ENCODE results near the gene CHEK2. TPM values are rescaled to one million over a fixed set of nuclear protein-coding genes. Genes with fewer than 3 reads are reported as not detected.
A peak's percentile ranks its signal among the peaks of the same experiment; 100 is the strongest.
"Not testable (repeated sequence)": the region's sequence is repeated elsewhere in the genome, so short reads cannot be mapped to it uniquely, and the experiment has no call there.

CHEK2 gene
- total RNA-seq, 1 donor from 2014 or later: 8.3 TPM

DNA sequence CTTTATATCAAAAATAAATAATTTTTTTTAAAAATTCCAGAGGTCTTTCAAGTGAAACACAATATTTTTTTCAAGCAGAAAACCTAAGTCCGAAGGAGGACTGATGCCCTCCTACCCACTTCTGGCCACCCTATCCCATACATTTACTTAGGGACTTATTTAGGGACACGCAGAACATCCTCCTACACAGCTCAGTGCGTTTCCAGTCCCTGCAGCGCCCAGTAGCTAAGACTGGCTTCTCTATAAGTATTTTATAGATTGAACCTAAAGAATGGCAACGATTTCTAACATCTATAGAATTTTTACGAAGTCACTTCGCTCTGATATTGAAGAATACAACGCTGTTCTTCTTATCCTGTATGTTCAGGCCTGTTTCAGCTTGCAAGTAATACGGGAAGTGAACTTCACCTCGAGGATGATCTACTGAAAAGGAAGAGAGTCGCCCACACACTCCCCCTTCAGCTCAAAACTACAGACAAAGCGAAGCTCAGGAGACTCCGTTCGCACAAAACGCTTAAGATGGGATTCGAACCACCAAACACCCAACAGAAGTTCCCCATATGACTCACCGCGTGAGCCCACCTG is 328 bp downstream of the CHEK2 start:
- DNase-seq (ENCODE audit: low spot score): no peak
- Mint-ChIP-seq H3K4me3 (ENCODE audit: unreplicated experiment) (peak overlapping the region; percentile 96), H3K36me3 (ENCODE audit: low read depth) (peaks cover 8% of the 10 kb centered on the region), H3K4me1 (ENCODE audit: low read depth) (peaks cover 24% of the 10 kb centered on the region), H3K27ac (ENCODE audit: unreplicated experiment) (peak overlapping the region; percentile 96), H3K27me3 (ENCODE audit: low read depth) (no peaks in the 10 kb centered on the region), H3K9me3 (ENCODE audit: low read depth) (no peaks in the 10 kb centered on the region)
- TF ChIP-seq, protein P1, sequence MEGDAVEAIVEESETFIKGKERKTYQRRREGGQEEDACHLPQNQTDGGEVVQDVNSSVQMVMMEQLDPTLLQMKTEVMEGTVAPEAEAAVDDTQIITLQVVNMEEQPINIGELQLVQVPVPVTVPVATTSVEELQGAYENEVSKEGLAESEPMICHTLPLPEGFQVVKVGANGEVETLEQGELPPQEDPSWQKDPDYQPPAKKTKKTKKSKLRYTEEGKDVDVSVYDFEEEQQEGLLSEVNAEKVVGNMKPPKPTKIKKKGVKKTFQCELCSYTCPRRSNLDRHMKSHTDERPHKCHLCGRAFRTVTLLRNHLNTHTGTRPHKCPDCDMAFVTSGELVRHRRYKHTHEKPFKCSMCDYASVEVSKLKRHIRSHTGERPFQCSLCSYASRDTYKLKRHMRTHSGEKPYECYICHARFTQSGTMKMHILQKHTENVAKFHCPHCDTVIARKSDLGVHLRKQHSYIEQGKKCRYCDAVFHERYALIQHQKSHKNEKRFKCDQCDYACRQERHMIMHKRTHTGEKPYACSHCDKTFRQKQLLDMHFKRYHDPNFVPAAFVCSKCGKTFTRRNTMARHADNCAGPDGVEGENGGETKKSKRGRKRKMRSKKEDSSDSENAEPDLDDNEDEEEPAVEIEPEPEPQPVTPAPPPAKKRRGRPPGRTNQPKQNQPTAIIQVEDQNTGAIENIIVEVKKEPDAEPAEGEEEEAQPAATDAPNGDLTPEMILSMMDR (IDR thresholded peaks at IDR 0.05): no peak

DNA sequence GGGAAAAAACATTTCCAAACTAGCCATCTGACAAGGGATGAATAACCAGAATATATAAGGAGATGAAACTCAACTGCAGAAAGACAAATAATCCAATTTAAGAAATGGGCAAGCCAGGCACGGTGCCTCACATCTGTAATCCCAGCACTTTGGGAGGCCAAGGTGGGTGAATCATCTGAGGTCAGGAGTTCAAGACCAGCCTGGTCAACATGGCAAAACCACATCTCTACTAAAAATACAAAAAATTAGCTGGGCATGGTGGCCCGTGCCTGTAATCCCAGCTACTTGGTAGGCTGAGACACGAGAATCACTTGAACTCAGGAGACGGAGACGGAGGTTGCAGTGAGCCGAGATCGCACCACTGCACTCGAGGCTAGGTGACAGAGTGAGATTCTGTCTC is 2.7 kb downstream of the CHEK2 start:
- H3K4me1 Mint-ChIP-seq (ENCODE audit: low read depth): peaks cover 24% of the 10 kb centered on the region
- not testable (repeated sequence) for H3K27me3 Mint-ChIP-seq (ENCODE audit: low read depth); H3K27ac Mint-ChIP-seq (ENCODE audit: unreplicated experiment); H3K4me3 Mint-ChIP-seq (ENCODE audit: unreplicated experiment); H3K9me3 Mint-ChIP-seq (ENCODE audit: low read depth); DNase-seq (ENCODE audit: low spot score); H3K36me3 Mint-ChIP-seq (ENCODE audit: low read depth)

DNA sequence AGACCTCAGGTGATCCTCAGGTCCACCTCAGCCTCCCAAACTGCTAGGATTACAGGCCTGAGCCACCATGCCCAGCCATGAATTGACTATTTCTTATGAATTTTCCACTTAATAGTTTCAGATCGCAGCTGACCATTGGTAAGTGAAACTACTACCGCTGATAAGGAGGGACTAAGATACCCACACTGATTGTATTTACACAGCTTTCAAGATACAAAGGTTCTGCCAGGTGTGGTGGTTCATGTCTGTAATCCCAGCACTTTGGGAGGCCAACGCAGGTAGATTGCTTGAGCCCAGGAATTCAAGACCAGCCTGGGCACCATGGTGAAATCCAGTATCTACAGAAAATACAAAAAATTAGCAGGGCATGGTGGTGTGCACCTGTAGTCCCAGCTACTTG is 3.9 kb downstream of the CHEK2 start:
- Mint-ChIP-seq H3K9me3 (ENCODE audit: low read depth) (no peaks in the 10 kb centered on the region), H3K36me3 (ENCODE audit: low read depth) (no peaks in the 10 kb centered on the region), H3K27ac (ENCODE audit: unreplicated experiment) (no peak overlapping the region), H3K4me1 (ENCODE audit: low read depth) (peaks cover 13% of the 10 kb centered on the region), H3K4me3 (ENCODE audit: unreplicated experiment) (no peak overlapping the region), H3K27me3 (ENCODE audit: low read depth) (no peaks in the 10 kb centered on the region)
- no peak for DNase-seq (ENCODE audit: low spot score)
- TF ChIP-seq, protein P1 (IDR thresholded peaks at IDR 0.05): no peak

DNA sequence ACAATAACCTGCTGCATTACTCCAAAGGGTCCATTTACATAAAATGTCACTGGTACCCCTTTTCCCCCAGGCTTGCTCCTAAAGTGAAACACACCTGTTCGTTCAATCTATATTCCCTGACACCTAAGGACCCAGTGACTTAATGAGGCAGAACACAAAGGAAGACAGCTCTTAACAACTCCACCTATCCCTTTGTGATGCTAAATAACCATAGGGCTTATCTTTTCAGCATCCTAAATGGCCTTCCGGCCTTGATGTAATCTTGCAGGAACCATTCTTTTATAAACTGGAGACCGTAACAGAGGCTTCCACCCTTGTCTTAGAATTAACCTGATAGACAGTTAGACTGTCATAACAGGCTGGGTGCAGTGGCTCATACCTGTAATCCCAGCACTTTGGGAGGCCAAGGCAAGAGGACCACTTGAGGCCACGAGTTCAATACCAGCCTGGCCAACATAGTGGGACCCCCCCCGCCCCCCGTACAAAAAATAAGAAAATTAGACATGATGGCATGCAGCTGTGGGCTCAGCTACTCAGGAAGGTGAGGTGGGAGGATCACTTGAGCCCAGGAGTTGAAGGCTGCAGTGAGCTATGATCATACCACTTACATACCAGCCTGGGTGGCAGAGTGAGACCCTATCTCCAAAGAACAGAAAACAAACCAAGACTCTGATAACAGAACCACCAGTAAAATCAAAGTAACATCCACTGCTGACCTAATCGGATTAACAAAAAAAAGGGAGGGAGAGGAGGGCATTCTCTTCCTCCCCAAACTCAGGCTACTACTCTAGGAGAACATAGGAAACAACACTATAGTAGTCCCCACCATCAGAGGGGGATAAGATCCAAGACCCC is 5.1 kb downstream of the CHEK2 start:
- TF ChIP-seq, protein P1 (IDR thresholded peaks at IDR 0.05): no peak
- no peaks in the 10 kb centered on the region for H3K9me3 Mint-ChIP-seq (ENCODE audit: low read depth)
- no peaks in the 10 kb centered on the region for H3K36me3 Mint-ChIP-seq (ENCODE audit: low read depth)
- H3K4me3 Mint-ChIP-seq (ENCODE audit: unreplicated experiment): no peak overlapping the region
- H3K27ac Mint-ChIP-seq (ENCODE audit: unreplicated experiment): no peak overlapping the region
- H3K4me1 Mint-ChIP-seq (ENCODE audit: low read depth): peaks cover 8% of the 10 kb centered on the region
- no peak for DNase-seq (ENCODE audit: low spot score)
- no peaks in the 10 kb centered on the region for H3K27me3 Mint-ChIP-seq (ENCODE audit: low read depth)

DNA sequence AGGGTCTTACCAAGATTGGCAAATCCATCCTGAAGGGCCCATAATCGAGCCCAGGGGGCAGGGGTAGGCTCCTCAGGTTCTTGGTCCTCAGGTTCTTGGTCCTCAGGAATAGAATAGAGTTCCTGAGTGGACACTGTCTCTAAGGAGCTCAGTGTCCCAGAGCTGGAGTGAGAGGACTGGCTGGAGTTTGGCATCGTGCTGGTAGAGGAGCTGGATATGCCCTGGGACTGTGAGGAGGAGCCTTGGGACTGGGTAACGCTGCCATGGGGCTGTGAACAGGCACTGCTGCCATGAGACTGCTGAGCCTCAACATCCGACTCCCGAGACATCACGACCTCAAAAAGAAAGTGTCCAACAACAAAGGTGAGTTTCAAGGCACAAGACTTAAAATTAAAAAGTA is 7.2 kb downstream of the CHEK2 start:
- no peaks in the 10 kb centered on the region for H3K36me3 Mint-ChIP-seq (ENCODE audit: low read depth)
- TF ChIP-seq, protein P1 (IDR thresholded peaks at IDR 0.05): no peak
- no peaks in the 10 kb centered on the region for H3K9me3 Mint-ChIP-seq (ENCODE audit: low read depth)
- H3K27me3 Mint-ChIP-seq (ENCODE audit: low read depth): no peaks in the 10 kb centered on the region
- H3K27ac Mint-ChIP-seq (ENCODE audit: unreplicated experiment): no peak overlapping the region
- peaks cover 5% of the 10 kb centered on the region for H3K4me1 Mint-ChIP-seq (ENCODE audit: low read depth)
- no peak for DNase-seq (ENCODE audit: low spot score)
- no peak overlapping the region for H3K4me3 Mint-ChIP-seq (ENCODE audit: unreplicated experiment)
